HG02852 (cell line): ENCODE results near the gene DCC.

Source experiments
- ATAC-seq: cut with Tn5 transposase; IDR thresholded peaks from one replicate; pipeline ENCODE4 v1.9.1; 2021; ENCODE audit warnings: mild to moderate bottlenecking, moderate library complexity; ENCODE audit not compliant: unreplicated experiment

Gene DCC

GRCh38 chr18:52577795-52578194, 237.8 kb downstream of the DCC start:
- no peak for ATAC-seq

- no peak for ATAC-seq
Observed at GRCh38 chr18:52582061-52582460, 242.1 kb downstream of the DCC start.

- ATAC-seq = no peak
Observed at GRCh38 chr18:52582516-52582915, 242.5 kb downstream of the DCC start.

- no peak for ATAC-seq
Observed at GRCh38 chr18:52588931-52589330, 248.9 kb downstream of the DCC start.

GRCh38 chr18:52596748-52597435, 256.9 kb downstream of the DCC start:
- no peak for ATAC-seq

GRCh38 chr18:52598921-52599320, 258.9 kb downstream of the DCC start:
- ATAC-seq = no peak

GRCh38 chr18:52602820-52603219, 262.8 kb downstream of the DCC start:
- no peak for ATAC-seq

GRCh38 chr18:52605345-52605744, 265.3 kb downstream of the DCC start:
- ATAC-seq = no peak

- ATAC-seq = no peak
Observed at GRCh38 chr18:52607985-52608384, 268.0 kb downstream of the DCC start.

- no peak for ATAC-seq
Observed at GRCh38 chr18:52610451-52611115, 270.6 kb downstream of the DCC start.

- ATAC-seq = no peak
Observed at GRCh38 chr18:52612406-52612805, 272.4 kb downstream of the DCC start.

- no peak for ATAC-seq
Observed at GRCh38 chr18:52615321-52615720, 275.3 kb downstream of the DCC start.

GRCh38 chr18:52615943-52616342, 275.9 kb downstream of the DCC start:
- peak; percentile 95 for ATAC-seq

- no peak for ATAC-seq
Observed at GRCh38 chr18:52617931-52618330, 277.9 kb downstream of the DCC start.

GRCh38 chr18:52620926-52621439, 281.0 kb downstream of the DCC start:
- no peak for ATAC-seq

- ATAC-seq = no peak
Observed at GRCh38 chr18:52624702-52625101, 284.7 kb downstream of the DCC start.

GRCh38 chr18:52636536-52636935, 296.5 kb downstream of the DCC start:
- no peak for ATAC-seq

- no peak for ATAC-seq
Observed at GRCh38 chr18:52648201-52648600, 308.2 kb downstream of the DCC start.

- ATAC-seq = no peak
Observed at GRCh38 chr18:52652391-52652790, 312.4 kb downstream of the DCC start.

GRCh38 chr18:52657043-52657805, 317.2 kb downstream of the DCC start:
- no peak for ATAC-seq

GRCh38 chr18:52667463-52668065, 327.6 kb downstream of the DCC start:
- ATAC-seq = no peak
